ENCODE results near the gene GBP2.
"Not testable (repeated sequence)": the region's sequence is repeated elsewhere in the genome, so short reads cannot be mapped to it uniquely, and the experiment has no call there.

- not testable (repeated sequence) for TF ChIP-seq CTCF (conservative IDR thresholded peaks at IDR 0.05; ENCODE audit: low read depth, low read length); EZH2phosphoT487 (IDR thresholded peaks at IDR 0.05; ENCODE audit: borderline replicate concordance, low read length); EZH2 (IDR thresholded peaks at IDR 0.05; ENCODE audit: low read length, unreplicated experiment)
Measured at GRCh38 chr1:89072466-89073065, 53.3 kb downstream of the GBP2 start.

All from PC-3 (cell line).